GM23338 (cell line): ENCODE data around the gene IRF3. TPM values are rescaled to one million over a fixed set of nuclear protein-coding genes. Genes with fewer than 3 reads are reported as not detected.

Experiments
- ATAC-seq: fragments of 200-7000 bp; cut with Tn5 transposase; 3 replicates; pipeline ENCODE4 v1.9.1; 2020
- DNase-seq: peaks from one replicate; pipeline ENCODE4 v3.0.0-alpha.2; 2015; ENCODE audit warnings: low spot score
- H2AFZ ChIP-seq: fragments of 200-600 bp; sonication (generic); 2 replicates; pipeline ENCODE4 v1.8.0; 2016; ENCODE audit warnings: antibody characterized with exemption, mild to moderate bottlenecking, moderate library complexity
- H3F3A ChIP-seq: fragments of 200-600 bp; sonication (generic); replicated peaks from 2 replicates; pipeline ENCODE4 v1.8.0; 2017; ENCODE audit warnings: antibody characterized with exemption, mixed run types, low read depth
- H3K27ac ChIP-seq: fragments of 200-600 bp; sonication (generic); 2 replicates; pipeline ENCODE4 v1.6.1; 2016; ENCODE audit warnings: low read depth
- H3K27me3 ChIP-seq: fragments of 200-600 bp; sonication (generic); 2 replicates; pipeline ENCODE4 v1.8.0; 2016; ENCODE audit warnings: mild to moderate bottlenecking, mixed run types, moderate library complexity; ENCODE audit not compliant: insufficient read depth
- H3K36me3 ChIP-seq: fragments of 200-600 bp; sonication (generic); 2 replicates; pipeline ENCODE4 v1.8.0; 2016; ENCODE audit warnings: mild to moderate bottlenecking; ENCODE audit not compliant: insufficient read depth
- H3K4me1 ChIP-seq: fragments of 200-600 bp; sonication (generic); 2 replicates; pipeline ENCODE4 v1.8.0; 2016; ENCODE audit warnings: mild to moderate bottlenecking, moderate library complexity; ENCODE audit not compliant: insufficient read depth
- H3K4me2 ChIP-seq: fragments of 200-600 bp; sonication (generic); 2 replicates; pipeline ENCODE4 v1.7.1; 2017; ENCODE audit warnings: mixed run types
- H3K4me3 ChIP-seq: fragments of 200-600 bp; sonication (generic); 2 replicates; pipeline ENCODE4 v1.6.1; 2016; ENCODE audit warnings: mixed run types
- H3K79me2 ChIP-seq: fragments of 200-600 bp; sonication (generic); replicated peaks from 2 replicates; pipeline ENCODE4 v1.8.0; 2017; ENCODE audit warnings: mild to moderate bottlenecking; ENCODE audit not compliant: insufficient read depth
- H3K9me2 ChIP-seq: fragments of 200-600 bp; sonication (generic); 2 replicates; pipeline ENCODE4 v1.8.0; 2017; ENCODE audit not compliant: insufficient read depth
- H4K20me1 ChIP-seq: fragments of 200-600 bp; sonication (generic); replicated peaks from 2 replicates; pipeline ENCODE4 v1.8.0; 2017; ENCODE audit warnings: mild to moderate bottlenecking; ENCODE audit not compliant: insufficient read depth
- H3K27ac Mint-ChIP-seq: 2 replicates; pipeline ENCODE4 v1.8.0; 2020; ENCODE audit warnings: inconsistent platforms, mild to moderate bottlenecking, moderate library complexity, mixed read lengths
- H3K27me3 Mint-ChIP-seq: 3 replicates; pipeline ENCODE4 v1.8.0; 2022; ENCODE audit warnings: low read depth, mild to moderate bottlenecking, moderate library complexity, mixed read lengths, inconsistent platforms; ENCODE audit not compliant: insufficient read depth, poor library complexity
- H3K36me3 Mint-ChIP-seq: 3 replicates; pipeline ENCODE4 v1.8.0; 2021; ENCODE audit warnings: low read depth, mild to moderate bottlenecking, inconsistent platforms, moderate library complexity, mixed read lengths
- H3K4me1 Mint-ChIP-seq: 3 replicates; pipeline ENCODE4 v1.8.0; 2020; ENCODE audit warnings: mild to moderate bottlenecking, inconsistent platforms, mixed read lengths
- H3K4me3 Mint-ChIP-seq: 3 replicates; pipeline ENCODE4 v1.8.0; 2021; ENCODE audit warnings: moderate library complexity, mild to moderate bottlenecking, inconsistent platforms, mixed read lengths
- H3K9me3 Mint-ChIP-seq: 3 replicates; pipeline ENCODE4 v1.8.0; 2020; ENCODE audit warnings: moderate library complexity, mild to moderate bottlenecking, inconsistent platforms, mixed read lengths
- CREB1 ChIP-seq: fragments of 250-450 bp; sonication (Bioruptor Pico); IDR thresholded peaks from 2 replicates; pipeline ENCODE4 v1.5.0; 2020; ENCODE audit warnings: low read depth, mild to moderate bottlenecking, moderate library complexity
- CTCF ChIP-seq, 2 experiments: fragments of 200-600 bp in 1 of 2; sonication (generic) in 1 of 2; conservative IDR thresholded peaks; 2 replicates each; pipeline versions ENCODE4 v1.5.1 to v1.6.1; 2016 to 2017; ENCODE audit warnings: antibody characterized with exemption in 2 of 2, low read depth in 2 of 2, mild to moderate bottlenecking in 2 of 2, moderate library complexity in 1 of 2
- ETS1 ChIP-seq: IDR thresholded peaks from 2 replicates; pipeline ENCODE4 v1.6.1; 2016; ENCODE audit warnings: antibody characterized with exemption
- EZH2 ChIP-seq: fragments of 200-600 bp; sonication (generic); IDR thresholded peaks from one replicate; pipeline ENCODE4 v1.8.0; 2017; ENCODE audit warnings: antibody characterized with exemption, mild to moderate bottlenecking, low read depth; ENCODE audit not compliant: unreplicated experiment
- EZH2phosphoT487 ChIP-seq: fragments of 200-600 bp; sonication (generic); IDR thresholded peaks from one replicate; pipeline ENCODE4 v1.8.1; 2018; ENCODE audit warnings: antibody characterized with exemption; ENCODE audit not compliant: unreplicated experiment
- JUNB ChIP-seq: IDR thresholded peaks from one replicate; pipeline ENCODE4 v1.6.1; 2016; ENCODE audit warnings: antibody characterized with exemption; ENCODE audit not compliant: unreplicated experiment
- NANOG ChIP-seq: IDR thresholded peaks from 2 replicates; pipeline ENCODE4 v1.6.1; 2016; ENCODE audit warnings: antibody characterized with exemption, borderline replicate concordance
- POLR2AphosphoS5 ChIP-seq: IDR thresholded peaks from 2 replicates; pipeline ENCODE4 v1.6.1; 2016; ENCODE audit warnings: antibody characterized with exemption, low read depth
- REST ChIP-seq: IDR thresholded peaks from one replicate; pipeline ENCODE4 v1.6.1; 2018; ENCODE audit warnings: antibody characterized with exemption; ENCODE audit not compliant: unreplicated experiment
- STAT1 ChIP-seq: IDR thresholded peaks from one replicate; pipeline ENCODE4 v1.6.1; 2016; ENCODE audit warnings: antibody characterized with exemption; ENCODE audit not compliant: unreplicated experiment
- ZNF114 ChIP-seq: fragments of 250-450 bp; sonication (Bioruptor Pico); IDR thresholded peaks from 2 replicates; pipeline ENCODE4 v1.5.0; 2020; ENCODE audit warnings: mild to moderate bottlenecking, moderate library complexity
- ZNF331 ChIP-seq: fragments of 250-450 bp; sonication (Bioruptor Pico); IDR thresholded peaks from 2 replicates; pipeline ENCODE4 v1.5.0; 2020; ENCODE audit warnings: low read depth, mild to moderate bottlenecking, moderate library complexity
- ZNF462 ChIP-seq: fragments of 250-450 bp; sonication (Bioruptor Pico); IDR thresholded peaks from 2 replicates; pipeline ENCODE4 v1.5.0; 2020; ENCODE audit warnings: mild to moderate bottlenecking, moderate library complexity
- long read RNA-seq: library from polyadenylated mRNA; unstranded; transcript quantifications from one replicate; pipeline ENCODE4 v2.0.0, GENCODE V29; 2020; ENCODE audit not compliant: unreplicated experiment
- polyA plus RNA-seq: library from polyadenylated mRNA; unstranded; fragments of >200 nt; fragmentation: Nextera tagmentation; extraction: Ambion mirVana; gene quantifications from 2 replicates; pipeline ENCODE4 v1.2.1, GENCODE V29; 2016
- total RNA-seq: library from RNA; depleted of rRNA; stranded (reverse); fragments of >200 nt; shearing (Covaris generic); gene quantifications from 2 replicates; pipeline ENCODE4 v1.2.3, GENCODE V29; 2014; rRNA removed

Gene IRF3
- total RNA-seq (89.3 and 164 TPM in 2 replicates), polyA plus RNA-seq (57.4 and 72.4 TPM in 2 replicates)
- long read RNA-seq, transcript IRF3-203 (8 exons, 1,613 nt), result major isoform, 27 of 65 reads
- long read RNA-seq, partial matches to known transcripts, result 2 of 65 reads
- long read RNA-seq, other reads (novel, unspliced or antisense), result 30 of 65 reads

- Histone ChIP-seq H3K4me1 (peaks cover 9% of the 10 kb centered on the region), H3K27me3 (no peaks in the 10 kb centered on the region), H3F3A (peaks cover 33% of the 10 kb centered on the region), H3K36me3 (peaks cover 24% of the 10 kb centered on the region), H3K9me2 (no peaks in the 10 kb centered on the region), H3K4me2 (peak within 1 kb of the TSS; percentile 99), H3K27ac (peak within 1 kb of the TSS; percentile 96), H3K4me3 (peak within 1 kb of the TSS; percentile 70), H3K79me2 (peaks cover 36% of the 10 kb centered on the region), H4K20me1 (peaks cover 28% of the 10 kb centered on the region), H2AFZ (peak within 1 kb of the TSS; percentile 53; the same call in 1 of the 2 replicates)
- Mint-ChIP-seq H3K9me3 (peaks cover 2% of the 10 kb centered on the region), H3K4me1 (peaks cover 17% of the 10 kb centered on the region), H3K4me3 (peak within 1 kb of the TSS; percentile 98), H3K36me3 (peaks cover 51% of the 10 kb centered on the region), H3K27ac (peak within 1 kb of the TSS; percentile 95), H3K27me3 (peaks cover 20% of the 10 kb centered on the region)
- TF ChIP-seq REST (no peak), STAT1 (no peak), CTCF (conservative IDR thresholded peaks at IDR 0.05; ENCODE audit: low read depth in 2 of 2) (no peak), CREB1 (0 out of 2 replicates have a peak, but pooled peaks have one; percentile 36), NANOG (no peak), EZH2phosphoT487 (no peak), JUNB (no peak), ZNF331 (no peak), ZNF114 (no peak), ETS1 (0 out of 2 replicates have a peak, but pooled peaks have one; percentile 40), POLR2AphosphoS5 (peak; percentile 67), EZH2 (no peak), ZNF462 (CRISPR knock-in tag) (no peak)
- ATAC-seq (peak; percentile 69), DNase-seq (peak; percentile 98)
Measured at GRCh38 chr19:49665351-49666119, at the start of gene IRF3, which contains the start of gene BCL2L12. TSS of gene IRF3 (minus strand) at chr19:49665857. CDS start at chr19:49664838, 1,019 bp downstream. TSS of gene BCL2L12 (plus strand) at chr19:49665933. CDS start at chr19:49666693, 760 bp downstream.
